H1 (cell line): Measurements from ENCODE around the gene TCF7L2. TPM values are rescaled to one million over a fixed set of nuclear protein-coding genes. Genes with fewer than 3 reads are reported as not detected.

Source experiments
- CTCF ChIA-PET: fragments of 300-600 bp; sonication (Branson Sonifier 250); formaldehyde crosslinking; loops from one replicate; lab custom pipeline; 2021; ENCODE audit not compliant: partially characterized antibody; lab: Charles Lee
- POLR2A ChIA-PET: fragments of 300-600 bp; sonication (Branson Sonifier 250); formaldehyde crosslinking; loops from one replicate; lab custom pipeline; 2021; ENCODE audit warnings: inconsistent platforms; ENCODE audit not compliant: partially characterized antibody; lab: Charles Lee
- DNase-seq, 2 experiments: peaks; one replicate each; pipeline versions ENCODE4 v3.0.0 to v3.0.0-alpha.2; 2010 to 2022; ENCODE audit warnings: low spot score in 2 of 2, low read depth in 1 of 2, mixed read lengths in 1 of 2
- FAIRE-seq: peaks from 2 replicates; lab custom pipeline; 2011; peaks lifted over from hg19 to GRCh38; lab: Jason Lieb, UNC
- H2AFZ ChIP-seq: 2 replicates; pipeline ENCODE4 v1.8.1; 2012; ENCODE audit warnings: low read length, inconsistent platforms
- H2AK5ac ChIP-seq: 2 replicates; pipeline ENCODE4 v1.6.1; 2013; ENCODE audit warnings: low read depth, low read length
- H2BK120ac ChIP-seq: replicated peaks from 2 replicates; pipeline ENCODE3; 2013; ENCODE audit warnings: low read depth, low read length, inconsistent platforms
- H2BK12ac ChIP-seq: 2 replicates; pipeline ENCODE4 v1.6.1; 2013; ENCODE audit warnings: low read depth, low read length
- H2BK15ac ChIP-seq: 2 replicates; pipeline ENCODE4 v1.6.1; 2013; ENCODE audit warnings: low read length
- H2BK20ac ChIP-seq: 2 replicates; pipeline ENCODE4 v1.6.1; 2013; ENCODE audit warnings: low read length
- H2BK5ac ChIP-seq: 2 replicates; pipeline ENCODE4 v1.6.1; 2013; ENCODE audit warnings: low read depth, low read length
- H3K14ac ChIP-seq: 2 replicates; pipeline ENCODE4 v1.6.1; 2013; ENCODE audit warnings: inconsistent platforms; ENCODE audit not compliant: insufficient read length
- H3K18ac ChIP-seq: 2 replicates; pipeline ENCODE4 v1.6.1; 2013; ENCODE audit warnings: low read length; ENCODE audit errors: extremely low read depth
- H3K23ac ChIP-seq: 2 replicates; pipeline ENCODE4 v1.6.1; 2013; ENCODE audit warnings: inconsistent platforms; ENCODE audit not compliant: insufficient read length
- H3K23me2 ChIP-seq: 2 replicates; pipeline ENCODE4 v1.6.1; 2013; ENCODE audit warnings: low read depth, low read length
- H3K27ac ChIP-seq: 2 replicates; pipeline ENCODE4 v1.6.1; 2011; ENCODE audit warnings: low read depth, low read length, inconsistent platforms
- H3K27me3 ChIP-seq, 4 experiments: replicated peaks in 1 of 4; 1 replicate in 1 of 4; 2 replicates in 3 of 4; pipeline versions ENCODE4 v1.6.1 to v1.8.1; 2011 to 2013; ENCODE audit warnings: low read length in 3 of 4, mild to moderate bottlenecking in 3 of 4, inconsistent platforms in 2 of 4, mixed read lengths in 2 of 4, moderate library complexity in 1 of 4; ENCODE audit not compliant: control insufficient read depth in 3 of 4, insufficient read depth in 3 of 4; ENCODE audit errors: extremely low read depth in 1 of 4
- H3K36me3 ChIP-seq, 4 experiments: 2 replicates each; pipeline versions ENCODE4 v1.6.1 to v1.8.1; 2011 to 2013; ENCODE audit warnings: mild to moderate bottlenecking in 4 of 4, low read length in 3 of 4, moderate library complexity in 2 of 4, control low read depth in 1 of 4, inconsistent platforms in 1 of 4; ENCODE audit not compliant: insufficient read depth in 4 of 4, control insufficient read depth in 2 of 4
- H3K4ac ChIP-seq: replicated peaks from 2 replicates; pipeline ENCODE3; 2013; ENCODE audit warnings: low read length, low read depth, mixed read lengths, inconsistent platforms; ENCODE audit not compliant: insufficient read length
- H3K4me1 ChIP-seq, 4 experiments: replicated peaks in 1 of 4; 1 replicate in 1 of 4; 2 replicates in 3 of 4; pipeline versions ENCODE4 v1.6.1 to v1.8.1; 2011 to 2013; ENCODE audit warnings: low read length in 3 of 4, inconsistent platforms in 2 of 4, mixed read lengths in 1 of 4; ENCODE audit not compliant: insufficient read depth in 4 of 4, control insufficient read depth in 3 of 4
- H3K4me2 ChIP-seq, 2 experiments: 2 replicates each; pipeline versions ENCODE4 v1.6.1 to v1.8.1; 2011 to 2013; ENCODE audit warnings: low read depth in 2 of 2, low read length in 2 of 2, control low read depth in 1 of 2, inconsistent platforms in 1 of 2, mild to moderate bottlenecking in 1 of 2; ENCODE audit not compliant: insufficient read depth in 1 of 2
- H3K4me3 ChIP-seq, 4 experiments: fragments of 200-600, 300-600 bp in 1 of 4; sonication (generic), shearing (Covaris generic), sonication (Bioruptor Twin) in 1 of 4; 2 replicates each; pipeline versions ENCODE4 v1.5.1 to v1.8.1; 2011 to 2016; ENCODE audit warnings: low read length in 4 of 4, low read depth in 3 of 4, control low read depth in 2 of 4, inconsistent platforms in 2 of 4, mild to moderate bottlenecking in 2 of 4, mixed read lengths in 1 of 4, moderate library complexity in 1 of 4; ENCODE audit not compliant: insufficient read depth in 2 of 4; ENCODE audit errors: extremely low read depth in 1 of 4
- H3K56ac ChIP-seq: replicated peaks from 2 replicates; pipeline ENCODE3; 2013; ENCODE audit warnings: low read depth, mild to moderate bottlenecking, mixed read lengths, low read length, inconsistent platforms; ENCODE audit not compliant: insufficient read length
- H3K79me1 ChIP-seq: 2 replicates; pipeline ENCODE4 v1.6.1; 2013; ENCODE audit warnings: low read depth, low read length, control low read depth
- H3K79me2 ChIP-seq, 2 experiments: 2 replicates each; pipeline versions ENCODE4 v1.6.1 to v1.8.1; 2012 to 2013; ENCODE audit warnings: low read length in 2 of 2, mild to moderate bottlenecking in 2 of 2, inconsistent platforms in 1 of 2; ENCODE audit not compliant: insufficient read depth in 2 of 2, control insufficient read depth in 1 of 2
- H3K9ac ChIP-seq, 4 experiments: replicated peaks in 1 of 4; 1 replicate in 1 of 4; 2 replicates in 3 of 4; pipeline versions ENCODE4 v1.6.1 to v1.8.1; 2011 to 2013; ENCODE audit warnings: low read depth in 3 of 4, low read length in 3 of 4, control low read depth in 2 of 4, mild to moderate bottlenecking in 2 of 4, moderate library complexity in 2 of 4, inconsistent platforms in 1 of 4; ENCODE audit errors: extremely low read depth in 1 of 4
- H3K9me3 ChIP-seq, 2 experiments: 2 replicates each; pipeline versions ENCODE4 v1.6.1 to v1.8.1; 2012 to 2013; ENCODE audit warnings: mild to moderate bottlenecking in 2 of 2, moderate library complexity in 2 of 2, control low read depth in 1 of 2, inconsistent platforms in 1 of 2, low read depth in 1 of 2, low read length in 1 of 2, mixed read lengths in 1 of 2; ENCODE audit not compliant: insufficient read depth in 2 of 2
- H4K20me1 ChIP-seq, 2 experiments: replicated peaks in 1 of 2; 2 replicates each; pipeline versions ENCODE3 to v1.8.1; 2011 to 2013; ENCODE audit warnings: inconsistent platforms in 2 of 2, low read length in 2 of 2, mild to moderate bottlenecking in 1 of 2; ENCODE audit not compliant: insufficient read depth in 2 of 2, control insufficient read depth in 1 of 2
- H4K5ac ChIP-seq: 2 replicates; pipeline ENCODE4 v1.6.1; 2013; ENCODE audit warnings: low read length, low read depth, mixed read lengths, inconsistent platforms; ENCODE audit not compliant: insufficient read length
- H4K8ac ChIP-seq: 2 replicates; pipeline ENCODE4 v1.8.0; 2013; ENCODE audit warnings: mild to moderate bottlenecking, moderate library complexity, low read length, inconsistent platforms; ENCODE audit not compliant: insufficient read depth; ENCODE audit errors: extremely low read depth
- H4K91ac ChIP-seq: replicated peaks from 2 replicates; pipeline ENCODE3; 2013; ENCODE audit warnings: low read length, mixed read lengths, inconsistent platforms; ENCODE audit not compliant: insufficient read length
- POLR2A ChIP-seq, 2 experiments: IDR thresholded peaks; 1 replicate in 1 of 2; 2 replicates in 1 of 2; pipeline ENCODE4 v1.6.1; 2011; ENCODE audit warnings: low read depth in 2 of 2, low read length in 2 of 2, mild to moderate bottlenecking in 2 of 2; ENCODE audit errors: control extremely low read depth in 1 of 2
- SIX5 ChIP-seq: IDR thresholded peaks from 2 replicates; pipeline ENCODE4 v1.6.1; 2011; ENCODE audit warnings: mild to moderate bottlenecking, low read depth, low read length
- WGBS, 2 experiments: shearing (Covaris generic) in 1 of 2; methylation state at CpG; one replicate each; pipeline versions ENCODE4 v1.1.6 to v1.1.7; 2013 to 2015; ENCODE audit warnings: low lambda C conversion rate in 2 of 2, mixed read lengths in 2 of 2, inconsistent platforms in 1 of 2, low coverage in 1 of 2, missing lambda C conversion rate in 1 of 2; ENCODE audit not compliant: insufficient replicate concordance in 2 of 2, insufficient coverage in 1 of 2, insufficient read length in 1 of 2; ENCODE audit errors: extremely low coverage in 1 of 2, missing lambda C conversion rate in 1 of 2; 5-methylcytosine and 5-hydroxymethylcytosine counted together
- polyA plus RNA-seq, 7 experiments: library from polyadenylated mRNA; depleted of rRNA in 3 of 7; stranded (reverse) in 5 of 7; unstranded in 2 of 7; fragments of >200 nt in 5 of 7; fragments of 200-250 nt in 2 of 7; gene quantifications; 1 replicate in 5 of 7; 2 replicates in 1 of 7; 4 replicates in 1 of 7; pipeline versions ENCODE4 v1.2.1 to v1.2.3, GENCODE V29; 2011 to 2013; ENCODE audit warnings: missing spikeins in 2 of 7, mixed read lengths in 2 of 7
- total RNA-seq: library from RNA; stranded (reverse); fragmentation: NEBNext Ultra II Directional; extraction: Animal tissue kit (Norgen Biotek cat#: 25700); gene quantifications from 2 replicates; pipeline ENCODE4 v1.2.1, GENCODE V29; 2021

TCF7L2 gene
- total and polyA plus RNA-seq, 2 of the 8 experiments (the other 6 are each of a cell fraction or from before 2014, with no cell fraction given), result 33.9 to 67.3 TPM

DNA sequence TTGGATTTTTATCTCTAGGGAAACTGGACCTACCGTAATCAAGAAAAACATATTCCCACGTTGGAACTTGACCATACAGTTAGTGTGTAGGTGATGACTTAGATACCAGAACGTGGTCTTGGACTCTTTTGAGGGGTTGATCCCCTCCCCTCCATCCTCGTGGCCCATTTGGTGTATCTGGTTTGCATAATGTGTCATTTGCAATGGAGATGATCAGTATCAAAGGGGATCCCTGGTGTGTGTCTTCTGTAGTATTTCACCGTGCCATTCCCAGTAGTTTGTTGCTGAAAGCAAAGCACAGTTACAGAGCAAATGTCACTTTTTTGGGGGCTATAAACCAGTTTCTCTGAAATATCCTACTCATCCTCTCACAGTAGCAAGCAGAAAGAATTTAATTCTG, 217.7 kb downstream of the TCF7L2 start:
- no peaks in the 10 kb centered on the region for H3K27me3 ChIP-seq
- no peak for TF ChIP-seq SIX5
- peak in 1 of 2 experiments; percentile 2; a peak in 1 of 3 replicates for TF ChIP-seq POLR2A (IDR thresholded peaks at IDR 0.05; ENCODE audit: control extremely low read depth in 1 of 2, low read depth in 2 of 2, low read length in 2 of 2)
- H3K79me2 ChIP-seq, result peaks cover 0 to 3% of the 10 kb centered on the region in 2 experiments; a peak in 1 of 4 replicates
- H3K4ac ChIP-seq, result no peak overlapping the region
- DNase-seq (no peak), FAIRE-seq (no peak)
- no peak overlapping the region for H2AK5ac ChIP-seq
- ChIA-PET POLR2A (no interaction called here), CTCF (no interaction called here)
- H3K14ac ChIP-seq, result no peak overlapping the region
- H3K9me3 ChIP-seq, result no peaks in the 10 kb centered on the region
- peaks cover 0 to 2% of the 10 kb centered on the region in 2 experiments for H4K20me1 ChIP-seq
- H2BK120ac ChIP-seq, result no peak overlapping the region
- no peak overlapping the region for H2AFZ ChIP-seq
- H4K5ac ChIP-seq, result no peak overlapping the region
- 82% methylated on average over 5 of the region's 5 CpGs; no CpG with 5 or more reads in 1 of the 2 experiments for WGBS, 2 experiments
- H3K56ac ChIP-seq, result no peak overlapping the region
- H4K91ac ChIP-seq, result no peak overlapping the region
- H2BK12ac ChIP-seq, result no peak overlapping the region
- no peak overlapping the region for H4K8ac ChIP-seq
- no peak overlapping the region for H3K4me3 ChIP-seq
- H3K79me1 ChIP-seq, result peaks cover 2% of the 10 kb centered on the region; the same call in 1 of the 2 replicates
- no peak overlapping the region for H2BK5ac ChIP-seq
- H3K4me2 ChIP-seq, result no peak overlapping the region
- peaks cover 11 to 40% (median 25%) of the 10 kb centered on the region in 4 experiments for H3K4me1 ChIP-seq
- no peak overlapping the region for H2BK20ac ChIP-seq
- no peak overlapping the region for H3K9ac ChIP-seq
- H3K23me2 ChIP-seq, result no peaks in the 10 kb centered on the region; the same call in 1 of the 2 replicates
- H3K18ac ChIP-seq, result no peak overlapping the region
- no peak overlapping the region for H2BK15ac ChIP-seq
- H3K27ac ChIP-seq, result no peak overlapping the region
- no peak overlapping the region for H3K23ac ChIP-seq
- peaks cover 0 to 30% (median 0%) of the 10 kb centered on the region in 4 experiments; a peak in 3 of 8 replicates for H3K36me3 ChIP-seq
